WTC11 (cell line): ENCODE measurements around the gene LPAR3. TPM values are rescaled to one million over a fixed set of nuclear protein-coding genes. Genes with fewer than 3 reads are reported as not detected.

Experiments
- ATAC-seq: fragments of 200-7000 bp; cut with Tn5 transposase; 2 replicates; pipeline ENCODE4 v1.10.0; 2021; ENCODE audit warnings: mild to moderate bottlenecking, moderate library complexity
- CTCF ChIA-PET: fragments of 300-600 bp; sonication (Branson Sonifier 250); formaldehyde crosslinking; loops from one replicate; lab custom pipeline; 2021; ENCODE audit warnings: antibody characterized with exemption; lab: Charles Lee
- POLR2A ChIA-PET: fragments of 350-600 bp; sonication (Branson Sonifier 250); formaldehyde crosslinking; loops from one replicate; lab custom pipeline; 2021; ENCODE audit warnings: antibody characterized with exemption; lab: Charles Lee
- DNase-seq: peaks from one replicate; pipeline ENCODE4 v3.0.0; 2021; ENCODE audit warnings: low spot score
- H3K27ac Mint-ChIP-seq: 2 replicates; pipeline ENCODE4 v1.8.0; 2021; ENCODE audit warnings: mixed read lengths
- H3K27me3 Mint-ChIP-seq: 2 replicates; pipeline ENCODE4 v1.8.0; 2021; ENCODE audit warnings: low read depth, mild to moderate bottlenecking, moderate library complexity, mixed read lengths
- H3K36me3 Mint-ChIP-seq: 2 replicates; pipeline ENCODE4 v1.8.0; 2021; ENCODE audit warnings: mixed read lengths
- H3K4me1 Mint-ChIP-seq: 2 replicates; pipeline ENCODE4 v1.8.0; 2022; ENCODE audit warnings: mixed read lengths
- H3K4me3 Mint-ChIP-seq: 2 replicates; pipeline ENCODE4 v1.8.0; 2021; ENCODE audit warnings: mild to moderate bottlenecking, moderate library complexity, mixed read lengths
- H3K9me3 Mint-ChIP-seq: 2 replicates; pipeline ENCODE4 v1.8.0; 2021; ENCODE audit warnings: mixed read lengths
- ARID4B ChIP-seq: sonication (generic); formaldehyde crosslinking; IDR thresholded peaks from 2 replicates; pipeline ENCODE4 v1.8.0; 2023; ENCODE audit warnings: missing genetic modification reagents, mild to moderate bottlenecking, borderline replicate concordance
- ATF6 ChIP-seq: sonication (generic); formaldehyde crosslinking; IDR thresholded peaks from 2 replicates; pipeline ENCODE4 v1.8.1; 2023; ENCODE audit warnings: mild to moderate bottlenecking, missing genetic modification reagents
- CDX4 ChIP-seq: fragments of 250-450 bp; sonication (Bioruptor Pico); IDR thresholded peaks from 2 replicates; pipeline ENCODE4 v1.9.0; 2021; ENCODE audit warnings: moderate library complexity, mild to moderate bottlenecking, inconsistent platforms, borderline replicate concordance
- E2F5 ChIP-seq: sonication (generic); formaldehyde crosslinking; IDR thresholded peaks from 2 replicates; pipeline ENCODE4 v1.8.1; 2022; ENCODE audit warnings: mild to moderate bottlenecking, moderate library complexity, missing genetic modification reagents
- ESRRA ChIP-seq: sonication (generic); formaldehyde crosslinking; IDR thresholded peaks from 2 replicates; pipeline ENCODE4 v1.8.1; 2022; ENCODE audit warnings: mild to moderate bottlenecking, missing genetic modification reagents, borderline replicate concordance
- ETV6 ChIP-seq: sonication (generic); formaldehyde crosslinking; IDR thresholded peaks from 2 replicates; pipeline ENCODE4 v1.8.1; 2022; ENCODE audit warnings: mild to moderate bottlenecking, missing genetic modification reagents
- HMGA2 ChIP-seq: fragments of 250-450 bp; sonication (Bioruptor Pico); IDR thresholded peaks from 2 replicates; pipeline ENCODE4 v1.4.0; 2021; ENCODE audit warnings: mild to moderate bottlenecking, moderate library complexity
- HMGXB4 ChIP-seq: sonication (generic); formaldehyde crosslinking; IDR thresholded peaks from 2 replicates; pipeline ENCODE4 v1.8.1; 2023; ENCODE audit warnings: mild to moderate bottlenecking, moderate library complexity, missing genetic modification reagents
- JAZF1 ChIP-seq: fragments of 250-450 bp; sonication (Bioruptor Pico); IDR thresholded peaks from 2 replicates; pipeline ENCODE4 v1.9.0; 2021; ENCODE audit warnings: moderate library complexity, mild to moderate bottlenecking, inconsistent platforms
- MAX ChIP-seq: sonication (generic); formaldehyde crosslinking; IDR thresholded peaks from 2 replicates; pipeline ENCODE4 v1.8.0; 2022; ENCODE audit warnings: mild to moderate bottlenecking, missing genetic modification reagents
- NR2C2 ChIP-seq: sonication (generic); formaldehyde crosslinking; IDR thresholded peaks from 2 replicates; pipeline ENCODE4 v1.8.0; 2022; ENCODE audit warnings: mild to moderate bottlenecking, missing genetic modification reagents
- NR3C1 ChIP-seq: sonication (generic); formaldehyde crosslinking; conservative IDR thresholded peaks from 2 replicates; pipeline ENCODE4 v1.8.1; 2023; ENCODE audit warnings: low read depth, mild to moderate bottlenecking, missing genetic modification reagents
- ZNF219 ChIP-seq: sonication (generic); formaldehyde crosslinking; IDR thresholded peaks from 2 replicates; pipeline ENCODE4 v1.8.0; 2023; ENCODE audit warnings: missing genetic modification reagents, mild to moderate bottlenecking, borderline replicate concordance
- ZNF263 ChIP-seq: sonication (generic); formaldehyde crosslinking; IDR thresholded peaks from 2 replicates; pipeline ENCODE4 v1.8.1; 2022; ENCODE audit warnings: low read depth, mild to moderate bottlenecking, moderate library complexity, missing genetic modification reagents
- ZNF416 ChIP-seq: fragments of 250-450 bp; sonication (Bioruptor Pico); IDR thresholded peaks from 2 replicates; pipeline ENCODE4 v1.9.0; 2021; ENCODE audit warnings: mild to moderate bottlenecking, inconsistent platforms
- ZSCAN18 ChIP-seq: fragments of 250-450 bp; sonication (Bioruptor Pico); IDR thresholded peaks from 2 replicates; pipeline ENCODE4 v2.1.2; 2022; ENCODE audit warnings: mild to moderate bottlenecking, moderate library complexity
- total RNA-seq: library from RNA; stranded (reverse); gene quantifications from 3 replicates; pipeline ENCODE4 v1.2.3, GENCODE V29; 2021

The LPAR3 gene
- total RNA-seq, 1 experiment from 2014 or later, result 33.3 TPM

GRCh38 chr1:84873366-84873765 lies 19.6 kb downstream of the LPAR3 start:
- Mint-ChIP-seq H3K4me3 (no peak overlapping the region), H3K36me3 (no peaks in the 10 kb centered on the region; the same call in 1 of the 2 replicates), H3K4me1 (peaks cover 9% of the 10 kb centered on the region; the same call in 1 of the 2 replicates), H3K9me3 (no peaks in the 10 kb centered on the region), H3K27me3 (no peaks in the 10 kb centered on the region), H3K27ac (no peak overlapping the region)
- DNase-seq, result no peak
- no peak for TF ChIP-seq ARID4B (CRISPR knock-in tag)
- TF ChIP-seq NR2C2, result no peak
- no peak for TF ChIP-seq CDX4 (CRISPR knock-in tag)
- no peak for TF ChIP-seq ZSCAN18 (CRISPR knock-in tag)
- TF ChIP-seq HMGXB4, result no peak
- TF ChIP-seq NR3C1, result no peak
- no peak for TF ChIP-seq MAX (CRISPR knock-in tag)
- no peak for TF ChIP-seq E2F5
- TF ChIP-seq ETV6 (CRISPR knock-in tag), result no peak
- TF ChIP-seq JAZF1 (CRISPR knock-in tag), result no peak
- no peak for TF ChIP-seq ESRRA
- TF ChIP-seq HMGA2 (CRISPR knock-in tag), result no peak
- TF ChIP-seq ZNF219, result no peak
- TF ChIP-seq ZNF263 (CRISPR knock-in tag), result no peak
- no peak for TF ChIP-seq ZNF416
- no peak for TF ChIP-seq ATF6 (CRISPR knock-in tag)
- no peak for ATAC-seq
- ChIA-PET POLR2A (no interaction called here), CTCF (interaction anchor here (0.9 kb wide), 1 partner anchor 98 kb away, joined by 3 read pairs; no protein-coding TSS in a partner anchor)
